Stimulated activated CD8-positive, alpha-beta memory T cell treated with anti-CD3 and anti-CD28 coated beads, Interleukin-7, amount 100 ng/mL, for 4 hours (primary cell): ENCODE data around the gene LY9.

Experiments used
- DNase-seq, 2 donors: peaks; one replicate each; pipeline ENCODE4 v3.0.0-alpha.2; 2020; ENCODE audit warnings: low read depth in 2 of 2

The LY9 gene

GRCh38 chr1:160836981-160837557 lies 41.1 kb downstream of the LY9 start:
- no peak for DNase-seq

- peak; percentile 71 to 76 for DNase-seq
Observed at GRCh38 chr1:160837558-160838205, 41.7 kb downstream of the LY9 start.

GRCh38 chr1:160838888-160839287 lies 42.9 kb downstream of the LY9 start:
- DNase-seq, result no peak

GRCh38 chr1:160839746-160840145 lies 43.8 kb downstream of the LY9 start:
- no peak for DNase-seq

GRCh38 chr1:160841079-160841478 lies 45.1 kb downstream of the LY9 start:
- DNase-seq, result no peak

- no peak for DNase-seq
Observed at GRCh38 chr1:160844447-160845232, 48.7 kb downstream of the LY9 start.

GRCh38 chr1:160846281-160846680 lies 50.3 kb downstream of the LY9 start:
- DNase-seq, result no peak

GRCh38 chr1:160850541-160850940 lies 54.6 kb downstream of the LY9 start:
- DNase-seq, result no peak

GRCh38 chr1:160850993-160851392 lies 55.0 kb downstream of the LY9 start:
- DNase-seq, result no peak

- DNase-seq, result no peak
Observed at GRCh38 chr1:160853014-160853413, 57.0 kb downstream of the LY9 start.

- no peak for DNase-seq
Observed at GRCh38 chr1:160853754-160854153, 57.8 kb downstream of the LY9 start.

GRCh38 chr1:160855181-160855981 lies 59.4 kb downstream of the LY9 start:
- DNase-seq, result no peak

- no peak for DNase-seq
Observed at GRCh38 chr1:160858097-160858496, 62.1 kb downstream of the LY9 start.

- no peak for DNase-seq
Observed at GRCh38 chr1:160858507-160858906, 62.5 kb downstream of the LY9 start.

GRCh38 chr1:160859166-160859565 lies 63.2 kb downstream of the LY9 start:
- DNase-seq, result no peak

GRCh38 chr1:160860840-160861505 lies 65.0 kb downstream of the LY9 start:
- no peak for DNase-seq

GRCh38 chr1:160862203-160863060 lies 66.5 kb downstream of the LY9 start, which contains the start of gene CD244:
TSS of gene CD244 (minus strand) at chr1:160862887. CDS start at chr1:160862677, 210 bp downstream.
- DNase-seq, result peak; percentile 58 to 61

GRCh38 chr1:160863061-160863773 lies 67.2 kb downstream of the LY9 start:
- no peak for DNase-seq

- DNase-seq, result no peak
Observed at GRCh38 chr1:160863774-160864131, 67.8 kb downstream of the LY9 start.

- no peak for DNase-seq
Observed at GRCh38 chr1:160864173-160864572, 68.2 kb downstream of the LY9 start.
